ENCODE data around the gene ANKRD11.

The ANKRD11 gene

GRCh38 chr16:89224665-89225064, 265.7 kb downstream of the ANKRD11 start:
- TF ChIP-seq CTCF (IDR thresholded peaks at IDR 0.05; ENCODE audit: low read depth, low read length): no peak
- no peak overlapping the region for H3K4me3 ChIP-seq (ENCODE audit: low read depth, low read length)
- H3K27me3 ChIP-seq (ENCODE audit: insufficient read depth, low read depth, severe bottlenecking): no peaks in the 10 kb centered on the region
- H3K9me3 ChIP-seq (ENCODE audit: severe bottlenecking): no peaks in the 10 kb centered on the region
- H3K27ac ChIP-seq: no peak overlapping the region
- peaks cover 19% of the 10 kb centered on the region for H3K36me3 ChIP-seq
- DNase-seq: no peak

- no peaks in the 10 kb centered on the region for H3K9me3 ChIP-seq (ENCODE audit: severe bottlenecking)
- H3K4me3 ChIP-seq (ENCODE audit: low read depth, low read length): no peak overlapping the region
- no peaks in the 10 kb centered on the region for H3K27me3 ChIP-seq (ENCODE audit: insufficient read depth, low read depth, severe bottlenecking)
- no peak overlapping the region for H3K27ac ChIP-seq
- TF ChIP-seq CTCF (IDR thresholded peaks at IDR 0.05; ENCODE audit: low read depth, low read length): no peak
- peaks cover 13% of the 10 kb centered on the region for H3K36me3 ChIP-seq
- no peak for DNase-seq
Measured at GRCh38 chr16:89222931-89223330, 267.4 kb downstream of the ANKRD11 start.

- DNase-seq: no peak
- TF ChIP-seq CTCF (IDR thresholded peaks at IDR 0.05; ENCODE audit: low read depth, low read length): no peak
- Histone ChIP-seq H3K4me3 (ENCODE audit: low read depth, low read length) (no peak overlapping the region), H3K9me3 (ENCODE audit: severe bottlenecking) (no peaks in the 10 kb centered on the region), H3K27ac (no peak overlapping the region), H3K27me3 (ENCODE audit: insufficient read depth, low read depth, severe bottlenecking) (no peaks in the 10 kb centered on the region), H3K36me3 (peaks cover 3% of the 10 kb centered on the region; the same call in 1 of the 2 replicates)
Measured at GRCh38 chr16:89221604-89222003, 268.8 kb downstream of the ANKRD11 start.

GRCh38 chr16:89219365-89219764, 271.0 kb downstream of the ANKRD11 start:
- H3K27ac ChIP-seq: no peak overlapping the region
- H3K27me3 ChIP-seq (ENCODE audit: insufficient read depth, low read depth, severe bottlenecking): no peaks in the 10 kb centered on the region
- H3K9me3 ChIP-seq (ENCODE audit: severe bottlenecking): no peaks in the 10 kb centered on the region
- H3K4me3 ChIP-seq (ENCODE audit: low read depth, low read length): no peak overlapping the region
- no peaks in the 10 kb centered on the region for H3K36me3 ChIP-seq
- TF ChIP-seq CTCF (IDR thresholded peaks at IDR 0.05; ENCODE audit: low read depth, low read length): no peak
- no peak for DNase-seq
